A549 (cell line): ENCODE results near the gene CPOX. TPM values are rescaled to one million over a fixed set of nuclear protein-coding genes. Genes with fewer than 3 reads are reported as not detected.

Experiments
- ATAC-seq, 2 experiments: fragments of 200-7000 bp in 1 of 2; fragments of >200 bp in 1 of 2; cut with Nextera tagmentation in 1 of 2; cut with Tn5 transposase in 1 of 2; 3 replicates each; pipeline versions ENCODE4 v1.8.0 to v1.9.1; 2018 to 2020; ENCODE audit warnings: mild to moderate bottlenecking in 1 of 2, moderate library complexity in 1 of 2
- CTCF ChIA-PET: fragments of 300-600 bp; sonication (Branson Sonifier 250); formaldehyde crosslinking; extraction: SDS; loops from one replicate; lab custom pipeline; 2021; ENCODE audit warnings: antibody characterized with exemption, inconsistent platforms; lab: Yijun Ruan, JAX
- POLR2A ChIA-PET: fragments of 350-600 bp; formaldehyde crosslinking; extraction: SDS; loops from one replicate; lab custom pipeline; 2021; ENCODE audit warnings: antibody characterized with exemption, inconsistent platforms; lab: Yijun Ruan, JAX
- DNase-seq, 2 experiments: peaks; one replicate each; pipeline versions ENCODE4 v3.0.0 to v3.0.0-alpha.2; 2011 to 2016; ENCODE audit warnings: low read depth in 1 of 2, low spot score in 1 of 2
- FAIRE-seq: peaks from 2 replicates; lab custom pipeline; 2011; peaks lifted over from hg19 to GRCh38; lab: Jason Lieb, UNC
- H3K27ac ChIP-seq, 2 experiments: fragments of >200 bp; sonication (Bioruptor Twin); formaldehyde crosslinking; 3 replicates each; pipeline ENCODE4 v1.5.1; 2016 to 2017
- H3K4me1 ChIP-seq: fragments of >200 bp; sonication (Bioruptor Twin); formaldehyde crosslinking; 3 replicates; pipeline ENCODE4 v1.6.1; 2016
- H3K4me2 ChIP-seq: fragments of >200 bp; sonication (Bioruptor Twin); formaldehyde crosslinking; 3 replicates; pipeline ENCODE4 v1.6.1; 2016
- H3K4me3 ChIP-seq: fragments of >200 bp; sonication (Bioruptor Twin); formaldehyde crosslinking; 3 replicates; pipeline ENCODE4 v1.5.1; 2016
- H3K9me3 ChIP-seq: fragments of >200 bp; sonication (Bioruptor Twin); formaldehyde crosslinking; 3 replicates; pipeline ENCODE4 v1.6.1; 2016
- MAX ChIP-seq: IDR thresholded peaks from 2 replicates; pipeline ENCODE4 v1.6.1; 2012
- WGBS: methylation state at CpG from one replicate; pipeline ENCODE4 v1.1.6; 2017; ENCODE audit errors: missing lambda C conversion rate; 5-methylcytosine and 5-hydroxymethylcytosine counted together
- polyA plus RNA-seq, 4 experiments: library from polyadenylated mRNA; depleted of rRNA in 3 of 4; stranded (reverse); fragments of >200 nt; fragmentation: RNase III in 1 of 4; extraction: RNeasy Plus Mini Kit Qiagen cat#74134 plus additional on column Dnase treatment in 1 of 4; gene quantifications; 2 replicates in 3 of 4; 3 replicates in 1 of 4; pipeline ENCODE4 v1.2.3, GENCODE V29; 2011 to 2017

The CPOX gene
- polyA plus RNA-seq, 2 of the 4 experiments (the other 2 are of a cell fraction), result 25.7 to 30.3 TPM

- ChIA-PET POLR2A (no interaction called here), CTCF (no interaction called here)
- WGBS, result 82% methylated on average over 8 of the region's 8 CpGs
- H3K9me3 ChIP-seq, result no peaks in the 10 kb centered on the region
- no peak for ATAC-seq
- no peak for DNase-seq
- H3K4me3 ChIP-seq, result no peak overlapping the region
- no peak overlapping the region for H3K27ac ChIP-seq
- no peak overlapping the region for H3K4me2 ChIP-seq
- H3K4me1 ChIP-seq, result no peaks in the 10 kb centered on the region
- no peak for TF ChIP-seq MAX
- FAIRE-seq, result no peak
Measured at GRCh38 chr3:98529856-98530459, 63.5 kb downstream of the CPOX start.

Other genes with a start within 250 kb of the CPOX start
- not detected in 2 replicates for gene OR5K4, start 239.8 kb downstream of the CPOX start, polyA plus RNA-seq (2011; rRNA removed)
- gene OR5K4, start 239.8 kb downstream of the CPOX start, polyA plus RNA-seq (2017; fragmentation: RNase III; extraction: RNeasy Plus Mini Kit Qiagen cat#74134 plus additional on column Dnase treatment), result not detected in 3 replicates
- not detected in 2 replicates for gene OR5K3, start 202.9 kb downstream of the CPOX start, polyA plus RNA-seq (2011; rRNA removed)
- not detected in 3 replicates for gene OR5K3, start 202.9 kb downstream of the CPOX start, polyA plus RNA-seq (2017; fragmentation: RNase III; extraction: RNeasy Plus Mini Kit Qiagen cat#74134 plus additional on column Dnase treatment)
- gene OR5K1, start 130.4 kb downstream of the CPOX start, polyA plus RNA-seq (2011; rRNA removed), result not detected in 2 replicates
- gene OR5K1, start 130.4 kb downstream of the CPOX start, polyA plus RNA-seq (2017; fragmentation: RNase III; extraction: RNeasy Plus Mini Kit Qiagen cat#74134 plus additional on column Dnase treatment), result not detected in 3 replicates
- gene OR5K2, start 95.9 kb downstream of the CPOX start, polyA plus RNA-seq (2011; rRNA removed), result not detected in 2 replicates
- not detected in 3 replicates for gene OR5K2, start 95.9 kb downstream of the CPOX start, polyA plus RNA-seq (2017; fragmentation: RNase III; extraction: RNeasy Plus Mini Kit Qiagen cat#74134 plus additional on column Dnase treatment)
- gene CLDND1, start 70.7 kb downstream of the CPOX start, polyA plus RNA-seq (2011; rRNA removed), result 150 TPM in 2 replicates
- gene CLDND1, start 70.7 kb downstream of the CPOX start, polyA plus RNA-seq (2017; fragmentation: RNase III; extraction: RNeasy Plus Mini Kit Qiagen cat#74134 plus additional on column Dnase treatment), result 45.2 to 50.5 TPM (median 49.0 TPM) in 3 replicates
- not detected in 2 replicates for gene GPR15, start 61.6 kb downstream of the CPOX start, polyA plus RNA-seq (2011; rRNA removed)
- gene GPR15, start 61.6 kb downstream of the CPOX start, polyA plus RNA-seq (2017; fragmentation: RNase III; extraction: RNeasy Plus Mini Kit Qiagen cat#74134 plus additional on column Dnase treatment), result not detected in 3 replicates
- 0.89 and 1.1 TPM in 2 replicates for gene ST3GAL6, start 169.7 kb upstream of the CPOX start, polyA plus RNA-seq (2011; rRNA removed)
- 0.90 to 1.4 TPM (median 0.94 TPM) in 3 replicates for gene ST3GAL6, start 169.7 kb upstream of the CPOX start, polyA plus RNA-seq (2017; fragmentation: RNase III; extraction: RNeasy Plus Mini Kit Qiagen cat#74134 plus additional on column Dnase treatment)